HG02588 (cell line): ENCODE data around the gene ARHGAP33.
"Not testable (repeated sequence)": the region's sequence is repeated elsewhere in the genome, so short reads cannot be mapped to it uniquely, and the experiment has no call there.

Experiments used
- ATAC-seq: cut with Tn5 transposase; IDR thresholded peaks from one replicate; pipeline ENCODE4 v1.9.1; 2021; ENCODE audit warnings: mild to moderate bottlenecking, moderate library complexity; ENCODE audit not compliant: unreplicated experiment

The ARHGAP33 gene

GRCh38 chr19:35755550-35756376, 19.6 kb upstream of the ARHGAP33 start:
- no peak for ATAC-seq

- ATAC-seq, result no peak
Observed at GRCh38 chr19:35756377-35757230, 18.8 kb upstream of the ARHGAP33 start, which contains the start of gene HSPB6. Gene HSPB6 (minus strand): TSS chr19:35757029. CDS start chr19:35757008, 21 bp downstream.

DNA sequence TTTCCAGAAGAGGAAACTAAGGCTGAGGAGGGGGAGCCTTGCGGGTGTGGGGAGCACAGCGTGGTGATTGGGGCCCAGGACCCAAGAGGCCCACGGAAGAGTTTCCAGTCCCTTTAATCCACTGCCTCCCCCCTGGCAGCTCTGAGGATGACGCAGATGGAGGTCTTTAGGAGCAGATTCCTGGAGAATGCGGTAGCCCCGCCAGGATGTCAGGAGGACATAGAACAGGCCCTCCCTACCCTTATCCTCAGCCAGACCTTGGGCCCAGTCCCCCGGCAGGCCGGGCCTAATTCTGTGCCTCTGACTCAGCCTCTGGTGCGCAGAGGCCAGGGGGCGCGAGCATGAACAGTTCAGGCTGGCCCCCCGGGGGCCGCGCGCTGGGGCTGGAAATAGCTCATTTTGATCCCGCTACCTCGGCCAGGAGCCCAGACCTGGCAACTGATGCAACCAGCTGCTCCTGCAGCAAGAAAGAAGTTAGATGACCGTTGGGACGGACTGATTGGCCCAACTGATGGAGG, 18.1 kb upstream of the ARHGAP33 start:
- no peak for ATAC-seq

DNA sequence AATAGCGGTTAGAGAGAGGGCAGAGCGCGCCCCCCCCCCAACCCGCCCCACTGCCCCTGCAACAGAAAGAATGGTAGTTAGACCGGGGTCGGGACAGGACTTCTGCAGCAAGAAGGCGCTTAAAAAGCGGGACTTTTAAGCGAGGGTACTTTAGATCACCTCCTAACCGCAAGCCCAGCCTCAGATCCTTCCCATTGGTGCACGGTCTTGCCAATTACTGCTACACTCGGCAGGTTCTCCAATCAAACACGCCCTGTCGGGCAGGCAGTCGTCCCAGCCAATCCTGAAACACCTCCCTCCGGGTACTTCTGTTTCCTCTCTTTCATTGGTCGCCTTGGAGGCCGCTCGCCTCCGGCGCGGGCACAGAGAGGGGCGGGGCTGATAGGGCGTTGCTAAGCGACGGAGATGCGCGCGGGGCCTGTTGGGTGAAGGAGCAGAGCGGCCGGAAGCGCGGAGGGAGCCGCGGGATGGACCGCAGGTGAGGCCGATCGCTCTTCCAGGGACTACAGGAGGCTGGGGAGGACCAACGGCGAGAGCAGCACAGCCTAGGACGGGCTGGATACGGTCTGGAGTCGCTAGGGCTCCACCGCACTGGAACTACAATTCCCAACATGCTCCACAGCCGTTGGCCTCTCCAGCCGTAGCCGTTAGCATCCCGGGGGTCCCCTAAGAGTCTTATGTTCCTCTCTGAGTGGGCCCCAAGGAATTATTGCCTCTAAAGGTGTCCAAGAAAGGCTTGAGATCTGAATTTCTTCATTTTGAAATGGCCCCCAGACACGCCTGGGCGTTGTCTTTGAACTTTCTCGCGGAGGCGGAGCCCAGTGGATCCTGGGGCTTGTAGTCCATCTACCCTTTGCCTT, 17.4 kb upstream of the ARHGAP33 start, which contains the start of gene PROSER3:
TSS of gene PROSER3 (plus strand) at position 428 of the 860 bp plus-strand sequence. CDS start at position 468, 40 bp downstream.
- ATAC-seq, result peak; percentile 93

DNA sequence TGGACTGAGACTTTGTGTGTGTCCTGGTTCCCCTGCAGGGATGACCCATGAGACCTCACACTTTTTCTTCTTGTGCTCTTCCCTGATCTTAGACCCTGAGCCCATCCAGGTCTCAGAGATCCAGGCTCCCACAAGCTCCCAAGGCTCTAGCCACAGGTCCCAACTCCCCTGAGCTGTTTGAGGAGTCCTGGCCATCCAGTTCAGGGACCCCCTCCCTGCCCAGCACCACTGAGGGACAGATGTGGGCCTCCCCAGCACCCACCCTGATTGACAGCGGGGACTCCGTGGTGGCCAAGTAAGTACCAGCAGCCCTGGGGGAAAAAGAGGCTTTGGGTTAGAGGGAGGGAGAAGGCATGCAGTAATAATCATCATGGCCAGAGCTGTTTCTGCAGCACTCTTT, 15.7 kb upstream of the ARHGAP33 start:
- no peak for ATAC-seq

DNA sequence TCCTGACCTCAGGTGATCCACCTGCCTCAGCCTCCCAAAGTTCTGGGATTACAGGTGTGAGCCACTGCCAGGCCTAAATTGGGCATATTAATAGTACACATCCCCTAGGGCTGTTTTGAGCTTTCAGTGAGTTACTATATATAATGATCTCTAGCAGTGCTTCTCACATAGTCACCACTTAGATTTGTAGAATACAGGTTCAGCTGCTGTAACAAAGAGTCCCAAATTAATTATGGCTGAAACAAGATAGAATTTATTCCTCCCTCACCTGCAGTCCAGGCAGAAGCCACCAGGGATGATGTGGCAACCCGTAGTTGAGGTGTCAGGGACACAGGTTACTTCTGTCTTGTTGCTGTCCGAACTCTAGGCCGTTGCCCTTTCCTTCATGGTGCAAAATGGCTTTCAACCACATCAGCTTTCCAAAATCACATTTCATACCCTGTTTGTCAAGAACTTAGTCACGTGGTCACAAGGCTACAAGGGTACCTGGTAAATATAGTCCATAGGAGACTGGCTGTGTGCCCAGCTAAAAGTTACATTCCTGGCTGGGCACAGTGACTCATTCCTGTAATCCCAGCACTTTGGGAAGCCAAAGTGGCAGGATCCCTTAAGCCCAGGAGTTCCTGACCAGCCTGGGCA, 14.5 kb upstream of the ARHGAP33 start:
- ATAC-seq, result no peak

GRCh38 chr19:35764432-35765315, 10.7 kb upstream of the ARHGAP33 start:
- no peak for ATAC-seq

DNA sequence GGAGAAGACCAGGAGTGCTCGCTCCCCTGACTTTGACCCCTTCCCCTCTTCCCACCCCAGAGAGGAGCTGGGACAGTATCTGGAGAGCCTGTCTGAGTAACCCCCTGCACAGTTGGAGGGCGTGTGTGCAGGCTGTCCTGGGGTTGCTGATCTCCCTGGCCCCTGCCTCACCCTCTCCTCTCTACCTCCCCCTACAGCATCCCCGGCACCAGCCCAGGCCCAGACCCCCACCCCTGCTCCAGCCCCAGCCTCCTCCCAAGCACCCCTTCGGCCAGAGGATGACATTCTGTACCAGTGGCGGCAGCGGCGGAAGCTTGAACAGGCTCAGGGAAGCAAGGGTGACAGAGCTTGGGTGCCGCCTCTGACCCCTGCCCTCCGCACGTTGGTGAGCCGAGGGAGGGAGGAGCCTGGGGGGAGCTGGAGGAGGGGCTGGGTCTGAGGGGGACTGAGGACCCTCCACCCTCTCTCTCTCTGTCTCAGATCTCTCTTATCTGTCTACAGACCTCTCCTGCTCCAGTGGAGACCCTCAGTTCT, 8.7 kb upstream of the ARHGAP33 start:
- no peak for ATAC-seq

DNA sequence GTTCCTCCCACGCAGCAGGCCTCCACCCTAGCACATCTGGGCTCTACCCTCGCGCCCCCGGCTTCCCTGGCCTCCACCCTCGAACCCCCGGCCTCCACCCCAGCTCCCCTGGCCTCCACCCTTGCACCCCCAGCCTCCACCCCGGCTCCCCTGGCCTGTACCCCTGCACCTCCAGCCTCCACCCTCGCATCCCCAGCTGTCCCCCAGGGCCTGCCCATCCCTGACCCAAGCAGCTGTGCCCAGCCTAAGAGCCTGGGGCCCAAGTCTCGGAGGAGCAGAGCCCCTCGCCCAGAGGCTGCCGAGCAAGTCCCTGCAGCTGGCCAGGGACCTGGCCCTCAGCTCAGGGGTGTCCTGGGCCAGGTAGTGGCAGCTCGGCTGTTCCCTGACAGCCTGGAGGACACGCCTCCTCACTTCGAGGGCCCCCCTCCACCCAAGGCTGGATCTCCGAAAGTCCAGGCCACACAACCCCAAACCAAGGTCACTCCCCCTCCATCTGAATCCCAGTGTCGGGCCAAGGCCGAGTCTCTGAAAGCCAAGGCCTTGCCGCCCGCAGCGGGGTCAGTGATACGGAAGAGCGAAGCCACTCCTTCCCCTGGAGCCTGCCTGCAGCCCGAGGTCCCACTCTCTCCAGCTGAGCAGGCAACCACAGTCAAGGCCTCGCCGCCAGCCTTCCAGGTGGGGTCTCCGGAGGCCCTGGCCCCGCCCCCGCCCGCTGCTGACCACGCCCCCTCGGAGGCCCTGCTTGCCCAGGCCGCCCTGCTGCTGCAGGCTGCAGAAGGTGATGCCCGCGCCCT, 7.9 kb upstream of the ARHGAP33 start:
- no peak for ATAC-seq

DNA sequence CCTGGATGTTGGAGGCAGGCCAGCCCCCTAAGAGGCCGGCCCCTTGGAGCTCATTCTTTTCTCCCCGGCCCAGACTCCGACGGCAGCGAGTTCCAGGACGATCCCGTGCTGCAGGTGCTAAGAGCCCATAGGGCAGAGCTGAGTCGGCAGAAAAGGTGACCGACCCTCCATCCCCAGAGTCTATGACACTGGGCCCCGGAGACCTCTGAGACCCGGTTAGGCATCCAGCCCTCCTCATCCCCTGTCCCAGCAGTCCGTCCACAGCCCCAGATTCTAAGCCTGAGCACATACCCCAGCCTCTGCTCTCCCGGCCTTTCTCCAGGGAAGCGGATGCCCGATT, 7.3 kb upstream of the ARHGAP33 start:
- no peak for ATAC-seq

DNA sequence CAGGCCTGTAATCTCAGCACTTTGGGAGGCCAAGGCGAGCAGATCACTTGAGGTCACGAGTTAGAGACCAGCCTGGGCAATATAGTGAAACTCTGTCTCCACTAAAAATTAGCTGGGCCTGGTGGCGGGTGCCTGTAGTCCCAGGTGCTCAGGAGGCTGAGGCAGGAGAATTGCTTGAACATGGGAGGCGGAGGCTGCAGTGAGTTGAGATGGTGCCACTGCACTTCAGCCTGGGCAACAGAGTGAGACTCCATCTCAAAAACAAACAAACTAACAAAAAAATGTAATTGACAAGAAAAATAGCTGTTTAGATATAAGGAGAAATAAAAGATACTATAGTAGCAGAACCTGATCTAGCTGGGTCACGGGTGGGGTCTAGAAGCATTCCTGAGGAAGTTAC, 3.0 kb upstream of the ARHGAP33 start:
- ATAC-seq, result not testable (repeated sequence)

GRCh38 chr19:35773020-35773806, 2.2 kb upstream of the ARHGAP33 start:
- ATAC-seq, result no peak

GRCh38 chr19:35774274-35775045, 904 bp upstream of the ARHGAP33 start:
- ATAC-seq, result no peak

DNA sequence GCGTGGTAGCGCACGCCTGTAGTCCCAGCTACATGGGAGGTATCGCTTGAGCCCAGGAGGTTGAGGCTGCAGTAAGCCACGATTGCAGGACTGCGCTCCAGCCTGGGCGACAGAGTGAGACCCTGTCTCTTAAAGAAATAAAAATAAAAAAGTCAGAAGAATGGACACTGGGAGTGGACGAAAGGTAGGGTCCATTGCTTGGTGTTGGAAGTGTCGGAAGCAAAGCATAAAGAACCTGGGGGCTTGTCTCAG, 392 bp upstream of the ARHGAP33 start:
- ATAC-seq, result no peak

- ATAC-seq, result no peak
Observed at GRCh38 chr19:35776102-35776788, 881 bp downstream of the ARHGAP33 start.

GRCh38 chr19:35777086-35777841, 1.9 kb downstream of the ARHGAP33 start:
- ATAC-seq, result no peak
